TTC549 (cell line): ENCODE measurements around the gene RDX.
"Not testable (repeated sequence)": the region's sequence is repeated elsewhere in the genome, so short reads cannot be mapped to it uniquely, and the experiment has no call there.

Experiments
- FAIRE-seq: peaks from 2 replicates; lab custom pipeline; 2012; peaks lifted over from hg19 to GRCh38; lab: Jason Lieb, UNC

RDX gene

GRCh38 chr11:110199184-110199981, 97.0 kb downstream of the RDX start:
- FAIRE-seq = no peak

- no peak for FAIRE-seq
These were observed 98.2 kb downstream of the RDX start for GRCh38 chr11:110198031-110198729.

GRCh38 chr11:110196884-110197420, 99.5 kb downstream of the RDX start:
- FAIRE-seq = no peak

GRCh38 chr11:110196241-110196754, 100.1 kb downstream of the RDX start:
- no peak for FAIRE-seq

GRCh38 chr11:110194211-110194766, 102.1 kb downstream of the RDX start:
- not testable (repeated sequence) for FAIRE-seq

GRCh38 chr11:110192604-110193282, 103.7 kb downstream of the RDX start:
- not testable (repeated sequence) for FAIRE-seq

- no peak for FAIRE-seq
These were observed 105.5 kb downstream of the RDX start for GRCh38 chr11:110190885-110191284.

- FAIRE-seq = no peak
These were observed 108.7 kb downstream of the RDX start for GRCh38 chr11:110187731-110188130.

GRCh38 chr11:110186867-110187266, 109.5 kb downstream of the RDX start:
- no peak for FAIRE-seq

GRCh38 chr11:110186456-110186855, 110.0 kb downstream of the RDX start:
- FAIRE-seq = no peak

GRCh38 chr11:110185599-110185998, 110.8 kb downstream of the RDX start:
- FAIRE-seq = no peak

GRCh38 chr11:110185121-110185591, 111.3 kb downstream of the RDX start:
- no peak for FAIRE-seq

- no peak for FAIRE-seq
These were observed 112.0 kb downstream of the RDX start for GRCh38 chr11:110184456-110184855.

GRCh38 chr11:110182886-110183285, 113.5 kb downstream of the RDX start:
- FAIRE-seq = no peak

- FAIRE-seq = no peak
These were observed 117.3 kb downstream of the RDX start for GRCh38 chr11:110179064-110179463.

- FAIRE-seq = no peak
These were observed 119.3 kb downstream of the RDX start for GRCh38 chr11:110177086-110177456.

- FAIRE-seq = no peak
These were observed 119.9 kb downstream of the RDX start for GRCh38 chr11:110176366-110177085.

- no peak for FAIRE-seq
These were observed 121.6 kb downstream of the RDX start for GRCh38 chr11:110174645-110175310.

GRCh38 chr11:110173811-110174644, 122.4 kb downstream of the RDX start:
- no peak for FAIRE-seq

GRCh38 chr11:110172468-110173065, 123.8 kb downstream of the RDX start:
- FAIRE-seq = no peak
